ENCODE data around the gene RALGAPA2.

Gene RALGAPA2

DNA sequence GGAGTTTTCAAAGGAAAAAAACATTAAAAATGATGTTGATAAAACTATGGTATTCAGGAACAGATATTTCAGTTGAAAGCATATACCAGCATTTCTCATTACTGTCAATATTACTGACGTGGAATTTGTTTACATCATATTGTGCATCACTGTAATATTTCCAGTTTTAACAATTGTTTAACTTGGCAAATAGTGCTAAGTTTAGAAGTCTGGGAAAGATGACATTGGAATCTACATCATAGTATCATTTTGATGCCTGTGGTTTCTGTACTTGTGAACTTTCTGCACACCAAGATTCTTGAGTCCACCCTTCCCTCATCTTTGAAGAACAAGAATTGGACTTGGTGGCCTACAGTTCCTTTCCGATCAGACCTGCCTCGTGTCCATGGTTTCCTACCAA lies 98.1 kb downstream of the RALGAPA2 start:
- no peak for TF ChIP-seq FOXM1 (IDR thresholded peaks at IDR 0.05; ENCODE audit: borderline replicate concordance)
- TF ChIP-seq HDGF (IDR thresholded peaks at IDR 0.05; ENCODE audit: borderline replicate concordance): no peak
- TF ChIP-seq NFRKB (IDR thresholded peaks at IDR 0.05): no peak
- no peak for TF ChIP-seq FOXK2 (IDR thresholded peaks at IDR 0.05)
- no peak for TF ChIP-seq L3MBTL2 (conservative IDR thresholded peaks at IDR 0.05)
- TF ChIP-seq SP1 (IDR thresholded peaks at IDR 0.05): no peak
- no peak for TF ChIP-seq FOXA1 (IDR thresholded peaks at IDR 0.05)
- TF ChIP-seq LEF1 (IDR thresholded peaks at IDR 0.05; ENCODE audit: borderline replicate concordance): no peak
- TF ChIP-seq BHLHE40 (IDR thresholded peaks at IDR 0.05; ENCODE audit: borderline replicate concordance): no peak
- TF ChIP-seq PKNOX1 (IDR thresholded peaks at IDR 0.05): no peak
- ChIA-PET POLR2A (no interaction called here), CTCF (no interaction called here)
- DNase-seq (ENCODE audit: extremely low spot score): no peak

DNA sequence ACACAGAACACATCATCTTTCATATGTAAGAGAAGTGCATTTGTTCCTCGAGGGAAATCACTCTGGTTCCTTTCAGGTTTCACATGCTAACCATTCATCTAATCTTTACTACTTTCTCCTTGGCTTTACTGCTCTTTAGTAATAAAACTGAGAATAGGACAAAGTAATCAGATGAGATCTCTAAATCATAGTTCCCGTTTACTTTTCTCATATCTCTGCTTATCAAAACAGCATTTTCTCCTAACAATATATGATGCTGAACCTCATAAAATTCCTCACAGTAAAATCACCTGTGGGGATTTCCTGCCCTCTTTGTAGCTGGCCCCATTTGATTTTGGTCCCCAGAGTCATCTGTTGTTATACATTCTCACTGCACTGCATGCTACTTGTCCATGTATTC lies 100.2 kb downstream of the RALGAPA2 start:
- ChIA-PET CTCF (no interaction called here), POLR2A (no interaction called here)
- DNase-seq (ENCODE audit: extremely low spot score): no peak
- TF ChIP-seq BHLHE40 (IDR thresholded peaks at IDR 0.05; ENCODE audit: borderline replicate concordance) (no peak), LEF1 (IDR thresholded peaks at IDR 0.05; ENCODE audit: borderline replicate concordance) (no peak), FOXK2 (IDR thresholded peaks at IDR 0.05) (no peak), ARNT (IDR thresholded peaks at IDR 0.05) (no peak), L3MBTL2 (conservative IDR thresholded peaks at IDR 0.05) (no peak), PKNOX1 (IDR thresholded peaks at IDR 0.05) (no peak), ZNF384 (IDR thresholded peaks at IDR 0.05) (no peak), ELF4 (IDR thresholded peaks at IDR 0.05) (no peak), SUZ12 (IDR thresholded peaks at IDR 0.05) (no peak), SP1 (IDR thresholded peaks at IDR 0.05) (no peak), TARDBP (IDR thresholded peaks at IDR 0.05) (no peak), CTBP1 (IDR thresholded peaks at IDR 0.05; ENCODE audit: borderline replicate concordance) (no peak), NFRKB (IDR thresholded peaks at IDR 0.05) (no peak), FOXA1 (IDR thresholded peaks at IDR 0.05) (no peak), HDGF (IDR thresholded peaks at IDR 0.05; ENCODE audit: borderline replicate concordance) (no peak), FOXM1 (IDR thresholded peaks at IDR 0.05; ENCODE audit: borderline replicate concordance) (no peak)

DNA sequence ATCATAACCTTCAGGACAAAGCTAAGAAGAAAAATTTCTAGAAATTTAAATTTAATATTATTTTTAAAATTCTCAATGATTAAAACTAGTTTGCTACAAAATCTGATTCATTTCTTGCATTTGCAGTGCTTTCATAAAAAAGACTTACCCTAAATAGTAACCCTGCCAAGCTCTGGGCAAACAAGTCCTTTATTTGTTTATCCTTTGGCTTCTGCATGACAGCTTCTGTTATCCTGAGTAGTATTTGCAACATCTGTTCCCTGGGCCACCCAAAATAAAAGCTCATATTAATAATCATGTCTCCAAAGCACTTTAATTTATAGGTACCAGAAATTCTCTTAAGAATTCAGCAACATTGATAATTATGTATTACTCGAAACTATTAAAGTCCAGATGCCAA lies 101.3 kb downstream of the RALGAPA2 start:
- ChIA-PET CTCF (no interaction called here), POLR2A (no interaction called here)
- no peak for TF ChIP-seq ARNT (IDR thresholded peaks at IDR 0.05)
- TF ChIP-seq HDGF (IDR thresholded peaks at IDR 0.05; ENCODE audit: borderline replicate concordance): no peak
- no peak for TF ChIP-seq BHLHE40 (IDR thresholded peaks at IDR 0.05; ENCODE audit: borderline replicate concordance)
- no peak for TF ChIP-seq NFRKB (IDR thresholded peaks at IDR 0.05)
- TF ChIP-seq SUZ12 (IDR thresholded peaks at IDR 0.05): no peak
- no peak for DNase-seq (ENCODE audit: extremely low spot score)

GRCh38 chr20:20609522-20609921 lies 102.9 kb downstream of the RALGAPA2 start:
- TF ChIP-seq ZNF384 (IDR thresholded peaks at IDR 0.05): no peak
- no peak for TF ChIP-seq PKNOX1 (IDR thresholded peaks at IDR 0.05)
- TF ChIP-seq HDGF (IDR thresholded peaks at IDR 0.05; ENCODE audit: borderline replicate concordance): no peak
- no peak for TF ChIP-seq SUZ12 (IDR thresholded peaks at IDR 0.05)
- TF ChIP-seq L3MBTL2 (conservative IDR thresholded peaks at IDR 0.05): no peak
- no peak for TF ChIP-seq ELF4 (IDR thresholded peaks at IDR 0.05)
- no peak for TF ChIP-seq CTBP1 (IDR thresholded peaks at IDR 0.05; ENCODE audit: borderline replicate concordance)
- TF ChIP-seq FOXK2 (IDR thresholded peaks at IDR 0.05): no peak
- no peak for TF ChIP-seq SP1 (IDR thresholded peaks at IDR 0.05)
- no peak for TF ChIP-seq FOXA1 (IDR thresholded peaks at IDR 0.05)
- TF ChIP-seq BHLHE40 (IDR thresholded peaks at IDR 0.05; ENCODE audit: borderline replicate concordance): no peak
- TF ChIP-seq FOXM1 (IDR thresholded peaks at IDR 0.05; ENCODE audit: borderline replicate concordance): no peak
- no peak for TF ChIP-seq NFRKB (IDR thresholded peaks at IDR 0.05)
- TF ChIP-seq ARNT (IDR thresholded peaks at IDR 0.05): no peak
- ChIA-PET CTCF (interaction anchor here (0.7 kb wide), 1 partner anchor 516 kb away, joined by 3 read pairs; the partner anchor contains the start of gene KIZ), POLR2A (no interaction called here)
- no peak for DNase-seq (ENCODE audit: extremely low spot score)

DNA sequence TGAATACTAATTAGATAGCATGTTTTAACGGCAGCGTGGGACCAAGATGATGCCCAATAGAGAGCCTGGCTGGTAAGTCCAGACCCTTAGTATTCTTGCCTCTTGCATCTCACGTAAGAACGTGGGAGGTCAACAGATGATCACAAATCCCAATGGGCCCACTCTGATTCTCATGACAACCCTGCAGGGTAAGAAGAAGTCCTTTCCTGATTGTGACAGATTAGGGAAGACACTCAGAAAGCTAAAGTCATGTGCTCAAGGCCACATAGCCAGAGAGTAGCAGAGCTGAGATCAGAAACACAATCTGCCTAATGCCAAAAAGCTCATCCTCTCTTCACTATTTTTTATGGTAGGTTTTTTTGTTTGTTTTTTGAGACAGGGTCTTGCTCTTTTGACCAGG lies 103.8 kb downstream of the RALGAPA2 start:
- POLR2A ChIA-PET: no interaction called here
- no peak for TF ChIP-seq BHLHE40 (IDR thresholded peaks at IDR 0.05; ENCODE audit: borderline replicate concordance)
- no peak for TF ChIP-seq FOXA1 (IDR thresholded peaks at IDR 0.05)
- no peak for TF ChIP-seq SP1 (IDR thresholded peaks at IDR 0.05)
- TF ChIP-seq NFRKB (IDR thresholded peaks at IDR 0.05): no peak
- TF ChIP-seq ARNT (IDR thresholded peaks at IDR 0.05): no peak
- TF ChIP-seq ZNF384 (IDR thresholded peaks at IDR 0.05): no peak
- no peak for TF ChIP-seq TARDBP (IDR thresholded peaks at IDR 0.05)
- TF ChIP-seq SUZ12 (IDR thresholded peaks at IDR 0.05): no peak
- no peak for TF ChIP-seq LEF1 (IDR thresholded peaks at IDR 0.05; ENCODE audit: borderline replicate concordance)
- CTCF ChIA-PET: interaction anchor here (0.7 kb wide), 1 partner anchor 517 kb away, joined by 3 read pairs; the partner anchor contains the start of gene KIZ
- DNase-seq (ENCODE audit: extremely low spot score): no peak

- POLR2A ChIA-PET: no interaction called here
- CTCF ChIA-PET: no interaction called here
Measured at GRCh38 chr20:20608041-20608440, 104.4 kb downstream of the RALGAPA2 start.

More at GRCh38 chr20:20608041-20608440, 104.4 kb downstream of the RALGAPA2 start:
- TF ChIP-seq BHLHE40 (IDR thresholded peaks at IDR 0.05; ENCODE audit: borderline replicate concordance) (no peak), NFRKB (IDR thresholded peaks at IDR 0.05) (no peak), L3MBTL2 (conservative IDR thresholded peaks at IDR 0.05) (no peak), SP1 (IDR thresholded peaks at IDR 0.05) (no peak), SUZ12 (IDR thresholded peaks at IDR 0.05) (no peak), ARNT (IDR thresholded peaks at IDR 0.05) (no peak), FOXA1 (IDR thresholded peaks at IDR 0.05) (no peak), TARDBP (IDR thresholded peaks at IDR 0.05) (no peak), FOXM1 (IDR thresholded peaks at IDR 0.05; ENCODE audit: borderline replicate concordance) (no peak), ZNF384 (IDR thresholded peaks at IDR 0.05) (no peak)
- no peak for DNase-seq (ENCODE audit: extremely low spot score)
